ENCODE data around the gene EYS. TPM values are rescaled to one million over a fixed set of nuclear protein-coding genes. Genes with fewer than 3 reads are reported as not detected.

EYS gene
- total and polyA plus RNA-seq, 2 of the 8 experiments (the other 6 are each of a cell fraction or from before 2014, with no cell fraction given): 0.05 to 0.13 TPM

DNA sequence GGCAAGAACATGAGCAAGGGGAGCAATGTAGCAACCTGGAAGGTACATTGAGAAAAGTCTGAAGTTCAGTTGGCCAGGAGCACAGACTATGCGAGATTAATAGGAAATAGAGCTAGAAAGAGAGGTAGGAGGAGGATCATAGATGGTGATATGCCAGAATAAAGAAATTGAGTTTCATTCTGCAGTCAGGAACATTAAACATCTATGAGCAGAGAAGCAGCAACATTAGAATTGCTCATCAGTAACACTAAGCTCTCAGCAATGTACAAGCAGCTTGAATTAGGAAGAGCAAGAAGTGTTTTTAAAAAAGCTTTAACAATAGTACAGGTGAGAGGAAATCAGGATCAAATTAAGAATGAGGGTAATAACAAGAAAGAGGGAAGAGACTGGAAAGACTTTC, 1603.5 kb downstream of the EYS start:
- H4K8ac ChIP-seq (ENCODE audit: extremely low read depth, insufficient read depth, low read length): no peak overlapping the region
- H2AFZ ChIP-seq (ENCODE audit: low read length): no peak overlapping the region
- FAIRE-seq (no peak), DNase-seq (ENCODE audit: low read depth in 1 of 2, low spot score in 2 of 2) (no peak)
- no peak overlapping the region for H2BK12ac ChIP-seq (ENCODE audit: low read depth, low read length)
- H3K27ac ChIP-seq (ENCODE audit: low read depth, low read length): no peak overlapping the region
- H4K91ac ChIP-seq (replicated peaks; ENCODE audit: insufficient read length, low read length): no peak overlapping the region
- H2BK20ac ChIP-seq (ENCODE audit: low read length): no peak overlapping the region
- H2AK5ac ChIP-seq (ENCODE audit: low read depth, low read length): no peak overlapping the region
- TF ChIP-seq GTF2F1 (IDR thresholded peaks at IDR 0.05; ENCODE audit: borderline replicate concordance, low read depth, low read length) (no peak), CEBPB (IDR thresholded peaks at IDR 0.05; ENCODE audit: low read depth, low read length) (no peak), SP1 (IDR thresholded peaks at IDR 0.05; ENCODE audit: low read depth, low read length) (no peak)
- TF ChIP-seq, protein P1, sequence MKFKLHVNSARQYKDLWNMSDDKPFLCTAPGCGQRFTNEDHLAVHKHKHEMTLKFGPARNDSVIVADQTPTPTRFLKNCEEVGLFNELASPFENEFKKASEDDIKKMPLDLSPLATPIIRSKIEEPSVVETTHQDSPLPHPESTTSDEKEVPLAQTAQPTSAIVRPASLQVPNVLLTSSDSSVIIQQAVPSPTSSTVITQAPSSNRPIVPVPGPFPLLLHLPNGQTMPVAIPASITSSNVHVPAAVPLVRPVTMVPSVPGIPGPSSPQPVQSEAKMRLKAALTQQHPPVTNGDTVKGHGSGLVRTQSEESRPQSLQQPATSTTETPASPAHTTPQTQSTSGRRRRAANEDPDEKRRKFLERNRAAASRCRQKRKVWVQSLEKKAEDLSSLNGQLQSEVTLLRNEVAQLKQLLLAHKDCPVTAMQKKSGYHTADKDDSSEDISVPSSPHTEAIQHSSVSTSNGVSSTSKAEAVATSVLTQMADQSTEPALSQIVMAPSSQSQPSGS (IDR thresholded peaks at IDR 0.05; ENCODE audit: low read length): no peak
- no peaks in the 10 kb centered on the region for H3K27me3 ChIP-seq (replicated peaks in 1 of 4; ENCODE audit: control insufficient read depth in 3 of 4, extremely low read depth in 1 of 4, insufficient read depth in 3 of 4, low read length in 3 of 4)
- H3K9ac ChIP-seq (replicated peaks in 1 of 4; ENCODE audit: extremely low read depth in 1 of 4, low read depth in 3 of 4, low read length in 3 of 4): no peak overlapping the region
- H3K23ac ChIP-seq (ENCODE audit: insufficient read length): no peak overlapping the region
- POLR2A ChIA-PET (ENCODE audit: partially characterized antibody): no interaction called here
- no peak overlapping the region for H3K4me3 ChIP-seq (ENCODE audit: extremely low read depth in 1 of 4, insufficient read depth in 2 of 4, low read depth in 3 of 4, low read length in 4 of 4)
- no peak overlapping the region for H3K18ac ChIP-seq (ENCODE audit: extremely low read depth, low read length)
- no peak overlapping the region for H2BK5ac ChIP-seq (ENCODE audit: low read depth, low read length)
- H3K79me1 ChIP-seq (ENCODE audit: low read depth, low read length): no peaks in the 10 kb centered on the region
- H3K4me2 ChIP-seq (ENCODE audit: insufficient read depth in 1 of 2, low read depth in 2 of 2, low read length in 2 of 2): no peak overlapping the region
- H4K20me1 ChIP-seq (replicated peaks in 1 of 2; ENCODE audit: control insufficient read depth in 1 of 2, insufficient read depth in 2 of 2, low read length in 2 of 2): no peaks in the 10 kb centered on the region
- H3K36me3 ChIP-seq (ENCODE audit: control insufficient read depth in 2 of 4, insufficient read depth in 4 of 4, low read length in 3 of 4): no peaks in the 10 kb centered on the region
- no peak overlapping the region for H2BK15ac ChIP-seq (ENCODE audit: low read length)
- CTCF ChIA-PET (ENCODE audit: partially characterized antibody): interaction anchor here (0.8 to 1.5 kb wide), 2 partner anchors 21 to 402 kb away, joined by 3 read pairs; no protein-coding TSS in a partner anchor
- H4K5ac ChIP-seq (ENCODE audit: insufficient read length, low read depth, low read length): no peak overlapping the region
- no peak overlapping the region for H3K56ac ChIP-seq (replicated peaks; ENCODE audit: insufficient read length, low read depth, low read length)
- H3K14ac ChIP-seq (ENCODE audit: insufficient read length): no peak overlapping the region
- no peak overlapping the region for H3K4ac ChIP-seq (replicated peaks; ENCODE audit: insufficient read length, low read depth, low read length)
- H3K23me2 ChIP-seq (ENCODE audit: low read depth, low read length): no peaks in the 10 kb centered on the region
- H3K4me1 ChIP-seq (replicated peaks in 1 of 4; ENCODE audit: control insufficient read depth in 3 of 4, insufficient read depth in 4 of 4, low read length in 3 of 4): 0 out of 7 replicates have a peak, but pooled peaks cover 0 to 2% (median 0%) of the 10 kb centered on the region in 4 experiments
- WGBS, 2 experiments (ENCODE audit: extremely low coverage in 1 of 2, insufficient coverage in 1 of 2, insufficient read length in 1 of 2, insufficient replicate concordance in 2 of 2, low coverage in 1 of 2, low lambda C conversion rate in 2 of 2, missing lambda C conversion rate in 1 of 2): 88% methylated on average over 1 of the region's 1 CpG; no CpG with 5 or more reads in 1 of the 2 experiments
- H3K79me2 ChIP-seq (ENCODE audit: control insufficient read depth in 1 of 2, insufficient read depth in 2 of 2, low read length in 2 of 2): no peaks in the 10 kb centered on the region
- H2BK120ac ChIP-seq (replicated peaks; ENCODE audit: low read depth, low read length): no peak overlapping the region
- H3K9me3 ChIP-seq (ENCODE audit: insufficient read depth in 2 of 2, low read depth in 1 of 2, low read length in 1 of 2): no peaks in the 10 kb centered on the region

Measured in H1 (cell line).